GM18870 (cell line): Measurements from ENCODE around the gene RANBP9.
A peak's percentile ranks its signal among the peaks of the same experiment; 100 is the strongest.

Experiments used
- ATAC-seq: cut with Tn5 transposase; IDR thresholded peaks from one replicate; pipeline ENCODE4 v1.9.1; 2021; ENCODE audit warnings: moderate library complexity; ENCODE audit not compliant: unreplicated experiment

Gene RANBP9

DNA sequence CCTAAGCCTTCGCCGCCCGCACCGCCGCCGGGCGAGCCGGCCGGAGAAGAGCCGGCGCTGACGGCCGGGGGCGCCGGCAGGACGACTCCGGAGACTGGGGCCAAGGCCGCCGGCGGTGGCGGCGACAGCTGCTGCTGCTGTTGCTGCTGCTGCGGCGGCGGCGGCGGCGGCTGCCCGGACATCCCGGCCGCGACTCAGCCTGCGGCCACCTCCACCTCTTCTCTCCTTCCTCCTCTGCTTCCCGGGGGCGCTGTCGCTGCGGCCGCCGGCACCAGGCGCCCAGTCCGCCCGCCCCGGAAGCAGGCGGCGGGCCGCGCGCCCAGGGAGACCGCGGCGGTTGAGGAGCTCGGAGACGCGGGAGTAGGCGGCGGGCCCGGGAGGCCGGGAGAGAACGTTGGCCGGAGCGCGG, 307 bp downstream of the RANBP9 start:
- peak; percentile 19 for ATAC-seq

DNA sequence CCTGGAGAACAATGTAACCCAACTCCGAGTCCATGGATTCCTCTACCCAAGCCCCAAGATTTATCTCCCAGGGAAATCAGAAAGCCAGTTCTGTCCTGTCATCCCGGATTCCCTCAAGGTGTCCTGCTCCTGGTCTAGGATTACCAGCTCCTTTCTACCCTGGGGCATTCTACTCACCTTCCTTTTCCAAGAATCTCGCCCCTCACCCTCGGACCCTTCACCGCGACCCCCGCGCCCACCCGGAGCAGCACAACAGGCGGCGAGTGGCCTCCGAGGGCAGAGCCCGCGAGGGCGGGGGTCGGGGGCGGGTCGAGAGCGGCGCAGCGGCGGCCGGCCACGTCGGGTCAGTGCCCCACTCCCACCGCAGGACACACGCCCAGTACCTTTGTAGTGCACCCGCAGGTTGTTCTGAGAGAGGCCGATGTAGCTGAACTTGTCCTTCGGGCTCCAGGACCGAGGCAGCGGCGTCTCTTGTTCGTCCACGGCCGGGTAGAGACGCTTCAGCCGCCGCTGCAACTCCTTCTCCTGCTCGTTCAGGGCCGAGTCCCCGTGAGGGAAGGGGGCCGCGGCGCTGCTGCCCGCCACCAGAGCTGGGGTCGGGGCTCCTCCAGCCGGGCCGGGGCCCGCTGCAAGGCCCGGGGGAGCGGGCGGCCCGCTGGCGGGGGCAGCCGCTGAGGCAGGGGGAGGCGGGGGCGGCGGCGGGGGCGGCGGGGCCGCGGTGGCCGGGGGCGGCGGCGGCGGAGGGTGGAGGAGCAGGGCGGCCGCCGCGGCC, 897 bp downstream of the RANBP9 start:
- ATAC-seq, result no peak

DNA sequence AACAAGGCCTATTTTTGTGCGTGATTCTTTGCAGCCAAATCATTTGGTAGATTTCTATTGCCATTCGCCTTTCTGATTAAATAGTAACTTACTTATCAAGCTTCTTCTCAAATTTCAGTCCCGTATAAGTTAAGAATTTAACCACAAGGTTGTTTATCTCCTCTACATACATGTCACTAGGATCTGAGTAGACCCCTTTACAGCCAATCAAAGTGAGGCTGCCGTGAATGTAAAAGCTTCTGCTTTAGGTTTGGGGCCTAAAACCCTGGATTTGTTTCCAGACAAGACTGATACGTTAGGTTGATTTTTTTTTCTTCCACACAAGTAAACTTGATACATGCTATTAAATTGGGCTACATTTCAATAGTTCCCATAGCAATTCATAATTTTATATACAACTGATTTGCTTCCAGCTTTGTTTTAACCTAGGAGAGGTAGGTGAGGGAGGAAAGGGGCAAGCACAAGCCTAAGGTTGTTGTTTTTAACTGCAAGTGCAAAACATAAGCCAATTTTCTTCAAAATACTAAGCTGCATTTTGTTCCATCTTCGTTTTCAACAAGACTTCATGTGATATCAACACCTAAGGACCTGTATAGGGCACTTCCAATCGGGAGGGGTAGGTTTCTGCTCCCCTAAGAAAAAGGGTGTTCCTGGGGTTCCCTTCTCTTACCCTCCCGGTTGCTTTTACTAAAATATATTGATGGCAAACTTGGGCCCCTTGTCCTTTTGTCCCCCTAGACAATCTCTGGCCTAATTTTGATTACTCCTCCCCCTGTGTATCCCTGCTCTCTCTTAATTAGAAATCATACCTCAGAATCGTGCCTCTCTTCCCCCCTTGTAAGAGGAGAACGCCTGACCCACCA, 1.7 kb downstream of the RANBP9 start:
- no peak for ATAC-seq

GRCh38 chr6:13708736-13709135, 2.9 kb downstream of the RANBP9 start:
- no peak for ATAC-seq

GRCh38 chr6:13703496-13703895, 8.1 kb downstream of the RANBP9 start:
- no peak for ATAC-seq

DNA sequence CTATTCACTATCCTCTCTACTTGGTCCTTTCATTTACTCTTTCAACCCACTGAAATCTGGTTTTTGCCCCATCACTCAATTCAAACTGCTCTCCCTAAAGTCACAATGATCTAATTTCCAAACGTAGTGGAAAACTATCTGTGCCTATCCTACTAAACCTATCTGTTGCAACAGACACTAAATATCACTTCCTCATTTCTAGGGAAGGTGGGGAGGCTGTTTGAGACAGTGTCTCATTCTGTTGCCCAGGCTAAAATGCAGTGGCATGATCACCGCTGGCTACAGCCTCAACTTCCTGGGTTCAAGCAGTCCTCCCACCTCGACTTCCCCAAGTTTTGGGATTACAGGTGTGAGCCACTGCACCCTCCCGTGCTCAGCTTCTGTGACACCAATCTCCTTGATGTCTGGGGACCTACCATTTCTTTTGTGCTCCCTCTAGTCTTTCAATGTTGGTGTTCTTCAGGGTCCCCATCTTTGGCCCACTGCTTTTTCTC, 8.8 kb downstream of the RANBP9 start:
- ATAC-seq, result no peak

DNA sequence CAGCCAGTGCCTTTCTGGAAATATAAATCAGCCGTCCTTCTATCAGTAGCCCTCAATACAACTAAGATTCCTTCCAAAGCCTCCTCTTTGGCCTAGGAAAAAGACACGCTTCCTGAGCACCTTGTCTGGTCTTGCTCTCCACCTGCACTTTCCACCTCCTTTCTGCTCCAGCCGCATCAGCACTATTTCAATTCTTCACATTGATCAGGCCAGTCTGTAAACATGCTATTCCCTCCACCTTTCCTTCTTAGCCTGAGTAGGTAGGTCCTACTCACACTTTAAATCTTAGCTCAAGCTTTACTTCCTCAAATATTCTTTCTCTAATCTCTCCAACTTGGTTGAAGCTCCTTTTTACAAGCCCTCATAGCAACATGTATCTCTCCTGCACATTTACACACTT, 11.4 kb downstream of the RANBP9 start:
- ATAC-seq, result no peak

DNA sequence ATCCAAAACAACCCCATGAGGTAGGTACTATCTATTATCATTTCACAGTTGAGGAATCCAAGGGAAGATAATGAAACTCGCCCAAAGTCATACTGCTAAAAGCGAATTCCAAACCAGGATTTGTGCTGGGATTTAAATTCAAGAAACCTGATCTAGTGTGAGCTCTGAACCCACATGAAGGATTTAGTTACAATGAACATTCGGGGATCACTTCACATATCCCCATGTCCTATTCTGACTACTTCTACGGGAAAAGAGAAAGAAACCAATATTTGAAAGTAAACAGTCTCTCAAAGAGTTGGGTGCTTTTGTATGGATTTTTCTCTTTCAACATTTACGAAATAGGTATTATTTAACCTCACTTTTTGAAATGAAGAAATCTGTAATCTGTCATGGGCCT, 12.9 kb downstream of the RANBP9 start:
- no peak for ATAC-seq

- no peak for ATAC-seq
Measured at GRCh38 chr6:13697857-13698256, 13.8 kb downstream of the RANBP9 start.

- ATAC-seq, result no peak
Measured at GRCh38 chr6:13696226-13696625, 15.4 kb downstream of the RANBP9 start.

DNA sequence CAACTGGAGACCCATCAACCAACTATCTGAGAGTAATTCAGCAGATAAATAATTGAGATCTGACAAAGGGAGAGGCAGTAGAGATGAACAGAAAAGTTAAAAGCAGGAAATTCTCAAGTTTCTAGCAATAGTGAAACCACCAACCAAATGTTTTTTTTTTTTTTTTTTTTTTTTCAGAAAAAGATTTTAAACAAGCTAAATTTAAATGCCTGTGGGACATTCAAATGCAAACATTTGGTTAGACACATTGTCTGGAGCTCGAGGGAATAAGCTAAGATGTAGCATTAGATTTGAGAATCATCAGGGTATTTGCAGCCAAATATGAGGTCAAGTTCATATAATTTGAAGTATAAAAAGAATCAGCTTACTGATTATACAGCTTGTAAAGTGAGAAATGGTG, 16.4 kb downstream of the RANBP9 start:
- ATAC-seq, result no peak

DNA sequence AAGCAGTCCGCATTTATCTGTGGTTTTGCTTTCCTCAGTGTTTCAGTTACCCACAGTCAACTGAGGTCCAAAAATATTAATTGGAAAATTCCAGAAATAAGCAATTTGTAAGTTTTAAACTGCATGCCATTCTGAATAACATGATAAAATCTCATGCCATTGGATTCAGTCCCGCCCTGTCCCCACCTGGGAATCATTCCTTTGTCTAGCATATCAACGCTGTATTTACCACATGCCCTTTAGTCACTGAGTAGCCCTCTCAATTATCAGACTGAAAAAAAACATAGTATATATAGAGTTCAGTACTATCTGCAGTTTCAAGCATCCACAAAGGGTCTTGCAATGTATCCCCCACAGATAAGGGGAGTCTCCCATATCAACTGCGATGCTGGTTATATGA, 17.1 kb downstream of the RANBP9 start:
- no peak for ATAC-seq

DNA sequence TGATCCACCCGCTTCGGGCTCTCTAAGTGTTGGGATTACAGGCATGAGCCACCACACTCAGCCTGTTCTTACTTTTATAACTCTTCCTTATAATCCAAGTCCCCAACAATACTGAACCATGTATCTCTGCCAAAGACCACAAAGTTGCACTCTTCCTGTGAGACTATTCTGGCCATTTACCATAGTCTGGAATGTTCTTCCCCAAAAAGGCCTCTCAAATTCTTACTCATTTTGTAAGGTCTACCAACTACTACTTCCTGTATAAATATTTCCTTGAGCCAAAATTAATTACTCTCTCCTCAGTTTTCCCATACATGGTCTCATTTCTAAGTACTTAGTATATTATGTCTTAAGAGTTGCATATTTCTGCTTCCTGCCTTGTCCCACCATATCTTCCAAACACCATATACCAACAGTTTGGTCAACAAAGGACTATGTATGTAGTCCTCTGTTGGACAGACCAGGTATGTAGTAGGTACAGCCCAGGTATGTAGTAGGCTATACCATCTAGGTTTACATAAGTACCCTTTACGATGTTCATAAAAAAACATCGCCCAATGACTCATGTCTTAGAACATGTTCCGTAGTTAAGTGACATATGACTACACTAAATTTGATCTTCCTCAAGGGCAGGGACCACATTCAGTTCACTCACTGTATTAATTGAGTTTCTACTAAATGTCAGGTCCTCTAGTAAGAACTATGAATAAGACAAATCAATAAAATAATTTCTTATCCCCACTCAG, 22.0 kb downstream of the RANBP9 start:
- ATAC-seq, result no peak

DNA sequence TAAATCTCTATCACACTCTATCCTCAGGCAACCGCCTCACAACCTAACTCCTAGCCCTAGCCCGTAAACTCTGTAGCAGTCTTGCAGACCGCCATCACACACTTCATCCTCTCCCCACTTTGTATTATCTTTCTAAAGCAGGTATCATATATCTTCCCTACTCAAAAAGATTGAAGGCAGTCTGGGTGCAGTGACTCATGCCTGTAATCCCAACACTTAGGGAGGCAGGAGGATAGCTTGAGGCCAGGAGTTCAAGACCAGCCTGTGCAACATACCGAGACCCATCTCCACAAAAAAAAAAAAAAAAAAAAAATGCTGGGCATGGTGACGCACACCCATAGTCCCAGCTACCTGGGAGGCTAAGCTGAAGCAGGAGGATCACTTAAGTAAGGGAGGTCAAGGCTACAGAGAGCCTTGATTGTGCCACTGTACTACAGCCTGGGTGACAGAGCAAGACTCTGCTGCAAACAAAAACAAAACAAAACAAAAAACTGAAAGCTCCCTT, 22.9 kb downstream of the RANBP9 start:
- ATAC-seq, result no peak

DNA sequence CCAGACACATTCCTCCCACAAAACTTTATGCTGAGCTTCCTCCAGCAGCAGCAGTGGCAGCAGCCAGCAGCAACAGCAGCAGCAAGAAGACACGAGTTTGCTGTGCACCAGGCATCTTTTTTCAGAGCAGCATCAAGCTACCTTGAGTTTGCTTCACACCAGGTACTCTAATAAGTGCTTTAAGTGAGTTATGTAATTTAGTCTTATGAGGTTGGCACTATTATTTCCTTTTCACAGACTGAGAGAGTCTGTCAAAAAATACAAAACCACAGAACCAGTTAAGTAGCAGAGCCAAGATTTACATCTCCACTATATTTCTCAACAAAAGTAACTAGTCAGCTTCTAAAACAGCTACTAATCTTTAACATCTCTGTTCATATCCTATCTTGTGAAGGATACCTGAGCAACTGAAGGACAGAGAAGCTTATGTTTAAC, 23.7 kb downstream of the RANBP9 start:
- no peak for ATAC-seq

- no peak for ATAC-seq
Measured at GRCh38 chr6:13684855-13685254, 26.8 kb downstream of the RANBP9 start.

GRCh38 chr6:13683038-13683437, 28.6 kb downstream of the RANBP9 start:
- no peak for ATAC-seq

DNA sequence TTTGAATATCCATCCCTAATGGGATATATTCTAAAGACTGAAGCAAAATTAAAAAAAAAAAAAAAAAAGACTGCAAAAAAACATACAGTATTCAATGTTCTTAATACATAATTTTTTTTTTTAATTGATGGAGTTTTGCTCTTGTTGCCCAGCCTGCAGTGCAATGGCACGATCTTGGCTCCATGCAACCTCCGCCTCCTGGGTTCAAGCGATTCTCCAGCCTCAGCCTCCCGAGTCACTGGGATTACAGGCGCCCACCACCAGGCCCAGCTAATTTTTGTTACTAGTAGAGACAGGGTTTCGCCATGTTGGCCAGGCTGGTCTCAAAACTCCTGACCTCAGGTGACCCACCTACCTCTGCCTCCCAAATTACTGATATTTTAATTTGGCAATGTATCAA, 29.3 kb downstream of the RANBP9 start:
- ATAC-seq, result no peak

GRCh38 chr6:13681305-13682061, 30.2 kb downstream of the RANBP9 start:
- ATAC-seq, result no peak

DNA sequence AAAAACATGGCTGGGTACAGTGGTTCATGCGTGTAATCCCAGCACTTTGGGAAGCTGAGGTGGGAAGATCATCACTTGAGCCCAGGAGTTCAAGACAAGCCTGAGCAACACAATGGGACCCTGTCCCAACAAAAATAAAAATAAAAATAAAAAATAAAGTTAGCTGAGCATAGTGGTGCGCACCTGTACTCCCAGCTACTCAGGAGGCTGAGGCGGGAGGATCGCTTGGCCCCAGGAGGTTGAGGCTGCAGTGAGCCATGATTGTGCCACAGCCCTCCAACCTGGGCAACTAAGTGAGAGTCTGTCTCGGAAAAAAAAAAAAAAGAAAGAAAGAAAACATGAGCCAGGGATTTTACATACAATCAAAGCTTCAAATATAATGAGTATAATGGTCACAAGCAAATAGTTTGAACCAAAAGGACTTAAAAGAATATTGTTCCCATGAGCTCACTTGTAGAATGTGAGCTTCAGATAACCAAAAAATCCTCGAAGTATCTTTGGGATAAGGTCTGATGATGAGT, 31.1 kb downstream of the RANBP9 start:
- ATAC-seq, result no peak
